Gastroesophageal sphincter (tissue), 3 donors: ENCODE data around the gene HOXB4.

ENCODE experiments used
- CTCF ChIP-seq, 4 experiments: fragments of 200-600 bp in 2 of 4; fragments of 450-650 bp in 2 of 4; sonication (generic) in 1 of 4; IDR thresholded peaks; one replicate each; pipeline ENCODE4 v1.5.1; 2017 to 2019; ENCODE audit warnings: antibody characterized with exemption in 4 of 4, mild to moderate bottlenecking in 2 of 4, moderate library complexity in 2 of 4
- POLR2A ChIP-seq, 2 donors: fragments of 450-650 bp; IDR thresholded peaks; one replicate each; pipeline ENCODE4 v1.6.1; 2017; ENCODE audit warnings: antibody characterized with exemption in 2 of 2, mild to moderate bottlenecking in 2 of 2, moderate library complexity in 1 of 2

- TF ChIP-seq POLR2A (IDR thresholded peaks at IDR 0.05), result no peak
- TF ChIP-seq CTCF (IDR thresholded peaks at IDR 0.05), result no peak
Observed at GRCh38 chr17:48605409-48605919, 27.3 kb upstream of the HOXB4 start.
